ENCODE results near the gene SUFU.

The SUFU gene

DNA sequence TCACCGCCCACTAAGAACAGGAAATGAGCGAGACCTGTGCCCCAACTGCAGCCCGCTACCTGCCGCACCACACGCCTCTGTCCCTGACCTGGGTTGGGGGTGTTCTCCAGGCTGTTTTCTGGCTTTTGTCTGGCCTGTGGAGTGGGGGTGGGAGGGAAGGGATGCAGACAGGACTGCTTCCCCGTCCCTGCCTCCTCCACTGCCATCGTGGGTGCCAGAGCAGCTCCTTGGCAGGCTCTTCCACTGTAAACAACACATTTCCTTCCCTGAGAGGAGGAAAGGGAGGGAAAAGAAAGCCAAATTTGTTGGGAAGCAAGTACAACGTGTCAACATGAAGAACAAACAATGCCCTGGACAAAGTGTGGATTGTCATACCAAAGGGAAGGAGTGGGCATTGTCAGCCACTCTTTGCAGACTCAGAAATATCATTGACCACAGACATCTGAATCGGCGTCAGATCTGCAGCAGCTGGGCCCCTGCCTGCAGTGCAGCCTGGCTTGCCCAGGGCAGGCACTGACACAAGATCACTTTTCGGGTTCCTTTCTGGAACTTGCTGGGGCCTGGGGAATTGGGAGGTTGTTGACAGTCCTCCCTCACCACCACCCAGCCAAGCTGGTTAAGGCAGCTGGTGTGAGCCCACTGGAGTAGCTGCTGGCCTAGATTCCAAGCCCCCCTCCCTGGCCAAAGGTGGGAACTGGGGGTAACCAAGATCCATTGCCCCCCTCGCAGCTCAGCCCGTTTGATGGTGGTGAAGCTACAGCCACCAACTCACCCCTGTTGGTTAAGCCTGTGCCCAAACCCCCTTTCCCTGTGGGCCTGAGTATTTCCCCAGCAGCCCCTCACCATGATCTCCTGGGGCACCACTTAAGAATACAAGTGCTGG is 117.9 kb downstream of the SUFU start:
- no peak for FAIRE-seq

DNA sequence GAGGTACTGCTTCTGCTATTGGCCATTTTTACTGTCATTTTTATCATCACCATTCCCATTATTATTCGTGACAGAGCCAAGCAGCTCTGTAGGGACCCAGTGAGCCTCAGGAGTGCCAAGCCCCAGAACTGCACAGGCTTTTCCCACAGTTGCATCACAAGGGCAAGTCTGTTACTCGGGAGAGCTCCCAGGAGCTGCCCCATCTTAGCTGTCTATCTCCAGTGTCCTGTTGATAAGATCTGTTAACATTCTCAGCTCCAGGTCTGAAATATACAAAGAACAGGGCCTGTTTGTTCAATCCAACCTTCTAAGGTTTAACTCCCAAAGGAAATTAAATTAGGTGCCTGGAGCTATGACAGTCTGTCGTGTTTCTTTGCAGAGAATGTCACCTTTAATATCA is 120.3 kb downstream of the SUFU start:
- FAIRE-seq = no peak

- no peak for FAIRE-seq
These were observed 121.2 kb downstream of the SUFU start for GRCh38 chr10:102624751-102625645.

DNA sequence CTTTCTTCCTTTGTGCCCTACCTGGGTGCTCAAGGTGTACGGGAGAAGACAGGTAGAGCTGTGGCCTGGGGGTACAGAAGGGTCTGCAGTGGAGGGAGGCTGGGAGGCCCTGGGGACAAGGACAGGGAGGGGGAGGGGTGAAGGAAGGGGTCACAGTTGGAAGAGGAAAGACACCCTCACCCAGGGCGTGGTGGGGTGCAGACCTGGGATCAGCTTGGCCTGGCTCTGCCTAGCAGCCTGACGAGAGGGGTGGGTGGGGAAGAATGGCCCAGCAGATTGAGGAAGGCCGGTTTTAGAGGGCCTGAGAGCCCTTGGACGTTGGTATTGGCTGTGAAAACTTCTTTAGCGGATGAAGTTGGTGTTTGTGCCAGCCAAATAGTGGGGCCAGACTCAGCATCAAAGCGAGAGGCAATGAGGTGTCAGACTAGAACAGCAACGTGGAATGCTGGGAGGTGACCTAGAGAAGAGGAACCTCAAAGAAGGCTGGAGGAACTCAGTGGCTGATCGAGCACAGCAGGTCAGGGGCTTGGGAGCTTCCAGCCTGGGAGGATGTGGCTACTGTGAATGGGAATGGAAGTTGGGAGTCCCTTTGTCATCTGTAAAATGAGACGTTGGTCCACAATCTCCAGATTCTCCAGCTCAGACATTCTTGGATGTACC is 122.4 kb downstream of the SUFU start:
- FAIRE-seq = no peak

DNA sequence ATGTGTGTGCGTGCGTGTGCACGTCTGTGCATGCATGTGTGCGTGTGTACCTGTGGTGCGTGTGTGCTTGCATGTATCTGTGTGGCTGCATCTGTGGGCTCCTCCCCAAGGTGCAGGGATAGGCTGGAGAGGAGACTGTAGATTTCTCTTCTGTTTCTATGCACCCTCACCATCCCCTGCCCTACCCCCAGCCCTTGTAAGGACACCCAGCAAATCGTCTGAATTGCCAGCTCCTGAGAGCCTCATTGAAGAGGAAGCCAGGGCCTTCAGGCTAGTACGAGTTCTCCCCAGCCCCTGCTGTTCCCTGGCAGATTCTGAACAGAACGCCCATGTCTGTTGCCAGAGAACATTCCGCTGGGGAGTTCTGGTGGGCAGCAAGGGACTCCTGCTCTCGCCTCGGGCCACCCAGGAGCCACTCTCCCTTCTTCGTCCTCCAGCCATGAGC is 123.5 kb downstream of the SUFU start:
- FAIRE-seq = no peak

GRCh38 chr10:102627736-102628293 is 124.0 kb downstream of the SUFU start:
- FAIRE-seq = no peak

GRCh38 chr10:102628451-102628911 is 124.7 kb downstream of the SUFU start:
- no peak for FAIRE-seq

DNA sequence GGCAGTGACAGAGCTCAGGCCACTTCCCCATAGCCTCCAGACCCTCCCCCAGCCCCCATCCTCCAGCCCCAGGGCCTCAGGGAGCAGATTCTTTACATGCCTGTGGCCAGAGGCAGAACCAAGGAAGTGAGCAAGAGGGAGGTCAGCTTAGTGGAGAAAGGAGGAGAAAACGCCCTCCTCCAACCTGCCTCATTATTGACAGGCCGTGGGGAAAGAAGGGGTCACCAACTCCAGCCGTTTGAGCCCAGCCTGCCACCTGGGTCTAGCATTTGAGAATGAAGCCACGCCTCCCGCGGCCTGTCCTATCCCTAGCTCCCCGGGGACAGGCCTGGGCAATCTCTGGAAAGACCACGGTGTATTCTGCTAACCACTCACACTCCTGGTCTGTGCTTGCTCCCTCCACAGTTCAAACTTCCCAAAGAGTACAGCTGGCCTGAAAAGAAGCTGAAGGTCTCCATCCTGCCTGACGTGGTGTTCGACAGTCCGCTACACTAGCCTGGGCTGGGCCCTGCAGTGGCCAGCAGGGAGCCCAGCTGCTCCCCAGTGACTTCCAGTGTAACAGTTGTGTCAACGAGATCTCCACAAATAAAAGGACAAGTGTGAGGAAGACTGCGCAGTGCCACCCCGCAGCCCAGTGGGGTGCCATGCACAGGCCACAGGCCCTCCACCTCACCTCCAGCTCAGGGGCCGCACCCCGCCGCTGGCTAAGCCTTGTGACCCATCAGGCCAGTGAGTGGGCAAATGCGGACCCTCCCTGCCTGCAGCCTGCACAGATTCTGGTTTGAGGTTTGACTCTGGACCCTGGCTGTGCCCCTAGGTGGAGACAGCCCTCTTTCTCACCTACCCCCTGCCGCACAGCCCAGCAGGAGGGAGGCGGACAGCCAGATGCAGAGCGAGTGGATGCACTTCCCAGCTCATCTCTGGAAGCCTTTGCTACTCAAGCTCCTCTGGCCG is 126.2 kb downstream of the SUFU start:
- FAIRE-seq = no peak

DNA sequence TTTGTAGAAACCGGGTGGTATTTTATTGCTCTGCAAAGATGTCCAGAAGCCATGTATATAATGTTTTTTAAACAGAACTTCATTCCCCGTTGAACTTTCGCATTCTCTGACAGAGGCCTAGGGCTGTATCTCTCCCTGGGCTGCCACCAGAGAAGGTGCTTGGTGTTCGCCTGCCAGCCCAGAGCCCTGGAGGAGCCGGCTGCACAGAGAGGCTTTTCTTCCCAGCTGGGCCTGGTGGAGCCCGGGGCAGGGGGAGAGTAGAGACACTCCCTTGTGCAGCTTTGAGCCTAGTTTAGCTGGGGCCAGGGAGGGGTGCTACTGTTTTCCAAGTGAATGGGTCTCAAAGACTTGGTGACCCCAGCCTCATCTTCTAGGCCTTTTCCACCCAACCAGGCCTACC is 126.9 kb downstream of the SUFU start:
- no peak for FAIRE-seq

DNA sequence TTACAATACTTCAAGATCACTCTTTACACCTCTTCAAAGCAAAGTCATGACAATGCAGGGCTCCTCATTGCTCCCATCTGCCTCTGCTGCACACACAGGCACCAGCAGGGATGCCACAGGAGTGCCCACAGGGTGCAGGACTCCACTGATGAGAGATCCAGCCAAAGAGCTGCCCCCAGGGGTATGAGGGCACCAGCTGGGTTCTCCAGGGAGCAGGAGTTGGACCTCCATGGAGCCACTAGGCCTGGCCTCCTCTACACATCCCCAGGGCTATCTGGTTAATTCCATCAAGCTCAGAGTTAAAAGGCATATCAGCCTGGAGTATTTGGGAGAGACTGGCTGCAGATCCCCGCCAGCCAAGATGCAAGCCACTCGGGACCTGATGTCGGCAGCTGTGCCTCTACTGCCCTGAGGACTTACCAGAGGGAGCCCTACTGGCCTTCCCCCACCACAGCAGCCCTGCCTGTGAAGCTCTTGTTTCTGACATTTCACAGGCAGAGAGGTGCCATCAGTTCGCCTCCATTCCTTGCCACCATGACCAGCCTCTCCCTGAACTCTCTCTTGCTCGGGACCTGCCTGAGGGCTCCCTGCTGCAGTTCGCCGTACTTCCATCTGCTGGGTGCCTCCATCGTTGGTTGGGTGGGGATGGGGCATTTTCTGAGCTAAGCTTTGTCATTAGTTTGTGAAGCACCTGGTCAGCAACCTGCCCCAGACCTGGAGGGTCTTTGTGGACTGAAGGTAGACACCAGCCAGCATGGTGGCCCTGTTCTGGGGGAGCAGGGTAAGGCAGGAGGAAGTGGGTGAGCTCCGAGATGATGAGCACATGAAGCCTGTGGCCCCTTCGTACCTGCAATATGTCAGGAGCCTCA is 128.0 kb downstream of the SUFU start:
- no peak for FAIRE-seq

- FAIRE-seq = no peak
These were observed 128.8 kb downstream of the SUFU start for GRCh38 chr10:102632394-102633111.

- no peak for FAIRE-seq
These were observed 129.5 kb downstream of the SUFU start for GRCh38 chr10:102633287-102633686.

- FAIRE-seq = no peak
These were observed 130.1 kb downstream of the SUFU start for GRCh38 chr10:102633848-102634247.

DNA sequence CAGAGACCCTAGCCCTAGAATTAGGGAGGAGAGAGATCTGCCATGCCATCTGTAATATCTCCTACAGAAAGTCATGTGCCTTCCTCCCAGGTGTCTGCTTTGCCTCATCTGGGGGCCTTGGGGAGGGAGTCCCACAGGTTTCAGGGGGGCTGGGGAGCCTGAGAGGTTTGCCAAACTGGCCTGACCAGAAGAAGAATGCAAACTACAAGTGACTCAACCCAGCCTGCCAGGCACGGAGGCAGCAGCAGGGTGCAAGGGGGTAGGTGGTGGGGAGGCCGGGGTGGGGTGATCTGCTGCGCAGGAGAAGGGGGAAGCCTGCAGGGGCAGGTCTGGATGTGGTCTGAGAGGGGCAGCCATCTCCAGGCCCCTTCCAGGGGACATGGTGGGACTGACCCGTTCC is 130.9 kb downstream of the SUFU start:
- FAIRE-seq = no peak

GRCh38 chr10:102635377-102635776 is 131.6 kb downstream of the SUFU start:
- no peak for FAIRE-seq

DNA sequence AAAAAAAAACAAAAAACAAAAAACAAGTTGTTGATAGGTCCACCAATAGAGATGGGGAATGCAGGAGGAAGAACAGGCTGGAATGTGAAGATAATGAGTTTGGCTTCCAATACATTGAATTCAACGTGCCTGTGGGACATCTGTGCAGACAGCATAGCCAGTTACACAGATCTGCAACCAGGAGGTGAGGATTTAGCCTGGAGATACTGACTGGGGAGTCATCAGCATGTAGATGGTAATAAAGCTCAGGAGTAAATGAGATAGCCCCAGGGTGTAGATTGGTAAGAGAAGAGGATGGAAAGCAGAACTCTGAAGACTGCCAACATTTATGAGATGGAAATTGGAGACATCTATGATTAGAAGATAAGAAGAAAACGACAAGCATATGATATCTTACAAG is 135.8 kb downstream of the SUFU start:
- no peak for FAIRE-seq

DNA sequence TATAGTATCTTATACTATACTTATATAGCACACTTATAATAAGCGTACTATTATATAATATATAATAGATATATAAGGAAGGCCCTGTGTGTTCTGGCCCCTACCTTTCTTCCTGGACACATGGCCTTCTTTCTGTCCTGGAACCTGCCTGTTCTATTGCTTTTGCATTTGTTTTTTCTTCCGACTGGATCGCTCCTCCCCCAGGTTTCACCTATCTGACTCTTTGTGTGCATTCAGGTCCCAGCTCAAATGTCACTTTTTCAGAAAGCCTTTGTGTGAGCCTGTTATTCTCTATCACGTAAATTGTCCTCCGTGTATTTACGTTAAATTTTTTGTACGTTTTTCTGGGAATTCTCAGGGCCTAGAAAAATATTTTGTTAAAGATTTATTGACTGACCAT is 137.6 kb downstream of the SUFU start:
- no peak for FAIRE-seq

DNA sequence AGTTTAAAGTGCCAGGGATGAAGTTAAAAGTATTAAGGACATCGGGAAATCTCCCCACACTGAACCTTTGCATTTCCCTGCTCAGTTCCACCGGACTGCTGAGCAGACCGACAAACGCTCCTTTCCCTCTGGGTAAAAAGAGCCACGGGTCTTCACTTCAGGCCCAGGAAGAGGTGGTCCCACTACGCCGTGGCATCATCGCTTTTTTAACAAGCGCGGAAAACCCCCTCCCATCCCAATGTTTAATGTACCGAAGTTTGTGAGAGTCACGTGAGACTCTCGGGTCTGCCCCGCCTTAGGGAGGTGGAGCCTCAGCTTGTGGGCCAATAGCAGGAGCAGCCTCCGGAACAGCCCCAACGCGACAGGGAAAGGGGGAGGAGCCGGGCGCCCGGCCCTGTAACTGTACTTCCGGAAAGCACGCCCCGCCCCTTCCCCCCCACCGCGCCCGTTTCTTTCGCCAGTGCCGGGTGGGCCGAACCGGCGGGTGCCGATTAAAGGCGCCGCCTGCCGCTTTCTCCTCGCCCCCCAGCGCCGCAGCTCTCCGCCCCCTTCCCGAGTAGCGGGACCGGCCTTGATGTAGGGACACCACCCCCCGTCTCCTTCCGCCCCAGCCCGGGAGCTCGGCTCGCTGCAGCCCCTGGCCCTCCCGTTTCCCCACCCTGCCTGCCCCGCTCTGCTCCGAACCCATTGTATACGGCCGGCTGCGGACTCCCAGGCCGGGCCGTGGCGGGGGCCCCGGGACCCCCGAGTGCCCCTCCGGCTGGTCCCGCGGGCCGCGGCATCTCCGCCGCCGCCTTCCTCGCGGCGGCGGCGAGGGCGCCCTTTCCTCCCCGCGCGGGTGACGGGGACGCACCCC is 138.3 kb downstream of the SUFU start:
- FAIRE-seq = peak; percentile 96
